ENCODE data around the gene EXOSC2. TPM values are rescaled to one million over a fixed set of nuclear protein-coding genes. Genes with fewer than 3 reads are reported as not detected.

EXOSC2 gene
- total RNA-seq, 6 experiments from 2014 or later = 9.3 to 15.9 (median 13.3) TPM

GRCh38 chr9:130710822-130711352, 17.3 kb downstream of the EXOSC2 start:
- WGBS (ENCODE audit: insufficient coverage, low coverage, low lambda C conversion rate, missing lambda C conversion rate) = 91% methylated on average over 8 of the region's 8 CpGs
- TF ChIP-seq CTCF (IDR thresholded peaks at IDR 0.05) (no peak), POLR2A (IDR thresholded peaks at IDR 0.05) (no peak)

GRCh38 chr9:130711469-130711868, 17.9 kb downstream of the EXOSC2 start:
- Histone ChIP-seq H3K4me3 (no peak overlapping the region), H3K27me3 (no peaks in the 10 kb centered on the region), H3K4me1 (peaks cover 0 to 30% (median 0%) of the 10 kb centered on the region in 4 donors), H3K9me3 (no peaks in the 10 kb centered on the region), H3K27ac (no peak overlapping the region), H3K36me3 (no peaks in the 10 kb centered on the region)
- intact Hi-C loops (cut with DNase I) = no loop called here
- 91% methylated on average over 8 of the region's 8 CpGs for WGBS (ENCODE audit: insufficient coverage, low coverage, low lambda C conversion rate, missing lambda C conversion rate)
- no peak for ATAC-seq
- TF ChIP-seq POLR2A (IDR thresholded peaks at IDR 0.05) = no peak
- TF ChIP-seq CTCF (IDR thresholded peaks at IDR 0.05) = no peak
- DNase-seq = no peak

More at GRCh38 chr9:130710822-130711352, 17.3 kb downstream of the EXOSC2 start:
- intact Hi-C loops (cut with DNase I) = no loop called here
- Histone ChIP-seq H3K4me3 (no peak overlapping the region), H3K9me3 (no peaks in the 10 kb centered on the region), H3K27ac (no peak overlapping the region), H3K36me3 (no peaks in the 10 kb centered on the region), H3K4me1 (peaks cover 0 to 24% (median 0%) of the 10 kb centered on the region in 4 donors), H3K27me3 (no peaks in the 10 kb centered on the region)
- no peak for DNase-seq
- ATAC-seq = no peak

GRCh38 chr9:130712564-130713285, 19.1 kb downstream of the EXOSC2 start:
- WGBS (ENCODE audit: insufficient coverage, low coverage, low lambda C conversion rate, missing lambda C conversion rate) = 0% methylated on average over 15 of the region's 68 CpGs

GRCh38 chr9:130713286-130713960, 19.8 kb downstream of the EXOSC2 start:
- intact Hi-C loops (cut with DNase I) = no loop called here

More at GRCh38 chr9:130712564-130713285, 19.1 kb downstream of the EXOSC2 start:
- Histone ChIP-seq H3K36me3 (no peaks in the 10 kb centered on the region), H3K27ac (peak overlapping the region; percentile 96 to 97 (median 97)), H3K27me3 (no peaks in the 10 kb centered on the region), H3K9me3 (no peaks in the 10 kb centered on the region), H3K4me3 (peak overlapping the region; percentile 90 to 97 (median 92)), H3K4me1 (peaks cover 0 to 31% (median 0%) of the 10 kb centered on the region in 4 donors)
- ATAC-seq (peak; percentile 91 to 98 (median 96)), DNase-seq (peak; percentile 99)
- TF ChIP-seq CTCF (IDR thresholded peaks at IDR 0.05) = no peak
- TF ChIP-seq POLR2A (IDR thresholded peaks at IDR 0.05) = peak; percentile 82
- intact Hi-C loops (cut with DNase I) = no loop called here

More at GRCh38 chr9:130713286-130713960, 19.8 kb downstream of the EXOSC2 start:
- TF ChIP-seq CTCF (IDR thresholded peaks at IDR 0.05) = no peak
- TF ChIP-seq POLR2A (IDR thresholded peaks at IDR 0.05) = no peak
- Histone ChIP-seq H3K4me3 (peak overlapping the region; percentile 90 to 97 (median 92)), H3K27me3 (no peaks in the 10 kb centered on the region), H3K9me3 (no peaks in the 10 kb centered on the region), H3K27ac (peak overlapping the region; percentile 96 to 97 (median 97)), H3K36me3 (no peaks in the 10 kb centered on the region), H3K4me1 (peaks cover 0 to 31% (median 0%) of the 10 kb centered on the region in 4 donors)
- under 1% methylated on average over 23 of the region's 37 CpGs for WGBS (ENCODE audit: insufficient coverage, low coverage, low lambda C conversion rate, missing lambda C conversion rate)
- peak; percentile 8 to 30 (median 13) for ATAC-seq
- DNase-seq = peak; percentile 54 to 69 (median 69)
